Body of pancreas (tissue), 4 donors: ENCODE measurements around the gene TPP1. TPM values are rescaled to one million over a fixed set of nuclear protein-coding genes. Genes with fewer than 3 reads are reported as not detected.

ENCODE experiments used
- ATAC-seq: fragments of 150-250 bp; one replicate; pipeline ENCODE4 v1.9.1; 2016
- DNase-seq, 4 donors: peaks; one replicate each; pipeline ENCODE4 v3.0.0-alpha.2; 2019
- H3K27ac ChIP-seq, 4 donors: fragments of 200-600 bp; sonication (generic); 1 replicate in 3 of 4; 2 replicates in 1 of 4; pipeline versions ENCODE4 v1.5.1 to v1.6.1; 2016 to 2019; ENCODE audit warnings: mild to moderate bottlenecking in 1 of 4, mixed read lengths in 1 of 4, moderate library complexity in 1 of 4
- H3K27me3 ChIP-seq, 2 donors: fragments of 200-600 bp; sonication (generic); one replicate each; pipeline ENCODE4 v1.6.0; 2016; ENCODE audit warnings: mild to moderate bottlenecking in 1 of 2
- H3K36me3 ChIP-seq, 2 donors: fragments of 200-600 bp; sonication (generic); replicated peaks in 1 of 2; 2 replicates each; pipeline ENCODE4 v1.5.1; 2016; ENCODE audit warnings: low read depth in 2 of 2; ENCODE audit not compliant: insufficient read depth in 1 of 2
- H3K4me1 ChIP-seq: fragments of 200-600 bp; sonication (generic); one replicate; pipeline ENCODE4 v1.6.0; 2016
- H3K4me3 ChIP-seq, 2 donors: fragments of 200-600 bp; sonication (generic); 1 replicate in 1 of 2; 2 replicates in 1 of 2; pipeline ENCODE4 v1.5.1; 2016 to 2019
- H3K9me3 ChIP-seq, 3 donors: fragments of 200-600 bp; sonication (generic); 1 replicate in 2 of 3; 2 replicates in 1 of 3; pipeline ENCODE4 v1.5.1; 2016
- POLR2A ChIP-seq, 3 donors: fragments of 450-650 bp; IDR thresholded peaks; one replicate each; pipeline ENCODE4 v1.6.1; 2016; ENCODE audit warnings: antibody characterized with exemption in 3 of 3, mild to moderate bottlenecking in 2 of 3
- WGBS, 2 donors: methylation state at CpG; one replicate each; pipeline ENCODE4 v1.1.5; 2017; 5-methylcytosine and 5-hydroxymethylcytosine counted together
- intact Hi-C: fragments of 100-400 bp; cut with DNase I; formaldehyde crosslinking; loops from one replicate; pipeline ENCODE4 v1.15.1; 2023
- total RNA-seq, 2 donors: library from RNA; depleted of rRNA; stranded (reverse); fragments of >200 nt; gene quantifications; one replicate each; pipeline ENCODE4 v1.1.0, GENCODE V29; 2016
- TF ChIP-seq, protein P1 (sequence below), 7 experiments: fragments of 450-650 bp in 4 of 7; fragments of 200-600 bp in 3 of 7; sonication (generic) in 3 of 7; IDR thresholded peaks; one replicate each; pipeline ENCODE4 v1.5.1; 2016 to 2019; ENCODE audit warnings: antibody characterized with exemption in 7 of 7

Gene TPP1
- total RNA-seq, 2 donors from 2014 or later, result 20.8 TPM

DNA sequence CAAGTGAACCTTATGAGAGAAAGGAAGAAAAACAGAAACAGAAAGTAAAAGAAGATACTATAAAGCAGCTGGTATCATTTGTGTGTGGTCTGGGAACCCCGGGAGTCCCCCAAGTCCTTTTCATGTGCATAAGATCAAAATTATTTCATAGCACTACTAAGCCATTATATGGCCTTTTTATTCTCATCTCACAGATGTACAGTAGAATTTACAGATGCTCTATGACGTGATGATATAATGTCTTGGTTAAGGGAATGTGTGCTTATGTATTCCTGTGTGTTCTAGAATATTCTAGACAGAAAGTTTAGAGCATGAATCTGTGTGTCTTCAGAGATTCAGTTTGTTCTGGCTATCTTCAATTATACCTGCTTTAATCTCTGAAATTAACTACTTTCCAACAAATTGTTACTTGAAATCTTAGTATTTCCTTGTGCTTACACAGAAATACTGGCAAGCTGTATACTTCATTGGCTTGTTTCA lies 8.6 kb upstream of the TPP1 start:
- Histone ChIP-seq H3K9me3 (no peaks in the 10 kb centered on the region), H3K27ac (no peak overlapping the region), H3K4me3 (no peak overlapping the region), H3K27me3 (no peaks in the 10 kb centered on the region), H3K36me3 (no peaks in the 10 kb centered on the region), H3K4me1 (peaks cover 24% of the 10 kb centered on the region)
- DNase-seq, result no peak
- TF ChIP-seq POLR2A (IDR thresholded peaks at IDR 0.05), result no peak
- TF ChIP-seq, protein P1, sequence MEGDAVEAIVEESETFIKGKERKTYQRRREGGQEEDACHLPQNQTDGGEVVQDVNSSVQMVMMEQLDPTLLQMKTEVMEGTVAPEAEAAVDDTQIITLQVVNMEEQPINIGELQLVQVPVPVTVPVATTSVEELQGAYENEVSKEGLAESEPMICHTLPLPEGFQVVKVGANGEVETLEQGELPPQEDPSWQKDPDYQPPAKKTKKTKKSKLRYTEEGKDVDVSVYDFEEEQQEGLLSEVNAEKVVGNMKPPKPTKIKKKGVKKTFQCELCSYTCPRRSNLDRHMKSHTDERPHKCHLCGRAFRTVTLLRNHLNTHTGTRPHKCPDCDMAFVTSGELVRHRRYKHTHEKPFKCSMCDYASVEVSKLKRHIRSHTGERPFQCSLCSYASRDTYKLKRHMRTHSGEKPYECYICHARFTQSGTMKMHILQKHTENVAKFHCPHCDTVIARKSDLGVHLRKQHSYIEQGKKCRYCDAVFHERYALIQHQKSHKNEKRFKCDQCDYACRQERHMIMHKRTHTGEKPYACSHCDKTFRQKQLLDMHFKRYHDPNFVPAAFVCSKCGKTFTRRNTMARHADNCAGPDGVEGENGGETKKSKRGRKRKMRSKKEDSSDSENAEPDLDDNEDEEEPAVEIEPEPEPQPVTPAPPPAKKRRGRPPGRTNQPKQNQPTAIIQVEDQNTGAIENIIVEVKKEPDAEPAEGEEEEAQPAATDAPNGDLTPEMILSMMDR (IDR thresholded peaks at IDR 0.05), result no peak
- intact Hi-C loops, result loop anchor here (10.0 kb wide), 1 partner anchor 47 kb away; no protein-coding TSS in a partner anchor
- WGBS, 2 donors, result 72 to 82% methylated on average over 2 of the region's 2 CpGs
- no peak for ATAC-seq

DNA sequence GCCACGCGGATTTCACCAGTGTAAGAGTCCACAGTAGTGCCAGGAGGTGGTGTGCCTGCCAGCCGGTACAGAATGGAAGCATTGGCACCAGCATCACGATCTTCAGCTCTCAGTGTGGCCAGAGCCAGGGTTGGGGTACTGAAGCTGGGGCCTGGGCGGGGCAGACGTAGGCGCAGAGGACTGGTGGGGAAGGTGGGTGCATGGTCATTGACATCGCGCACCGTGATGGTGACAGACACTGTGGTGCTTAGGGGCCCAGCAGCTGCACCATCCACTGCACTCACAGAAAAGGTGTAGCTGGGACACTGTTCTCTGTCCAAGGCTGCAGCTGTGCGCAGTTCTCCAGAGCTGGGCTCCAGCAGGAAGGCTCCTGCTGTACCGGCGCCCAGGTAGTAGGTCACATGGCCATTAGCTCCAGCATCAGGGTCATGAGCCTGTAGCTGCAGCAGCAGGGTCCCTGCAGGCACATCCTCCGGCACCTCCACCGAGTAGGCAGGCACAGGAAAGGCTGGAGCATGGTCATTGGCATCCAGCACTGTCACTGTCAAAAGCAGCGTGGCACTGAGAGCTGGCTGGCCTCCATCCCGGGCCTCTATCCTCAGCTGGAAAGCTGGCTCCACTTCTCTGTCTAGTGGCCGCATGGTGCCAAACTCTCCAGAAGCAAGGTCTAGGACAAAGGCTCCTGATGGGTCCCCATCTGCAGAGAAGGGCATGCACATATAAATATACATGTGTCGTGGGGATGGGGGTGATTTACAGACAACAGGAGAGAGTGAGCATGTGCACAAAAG lies 7.9 kb upstream of the TPP1 start:
- H3K9me3 ChIP-seq, result no peaks in the 10 kb centered on the region
- H3K4me1 ChIP-seq, result peaks cover 24% of the 10 kb centered on the region
- WGBS, 2 donors, result 80 to 81% methylated on average over 15 to 18 of the region's 19 CpGs
- TF ChIP-seq, protein P1 (IDR thresholded peaks at IDR 0.05), result no peak
- no peak for TF ChIP-seq POLR2A (IDR thresholded peaks at IDR 0.05)
- ATAC-seq, result no peak
- intact Hi-C loops, result loop anchor here (10.0 kb wide), 1 partner anchor 48 kb away; no protein-coding TSS in a partner anchor
- H3K4me3 ChIP-seq, result no peak overlapping the region
- no peaks in the 10 kb centered on the region for H3K27me3 ChIP-seq
- peak in 1 of 4 donors; percentile 10 for DNase-seq
- H3K36me3 ChIP-seq, result no peaks in the 10 kb centered on the region
- no peak overlapping the region for H3K27ac ChIP-seq

DNA sequence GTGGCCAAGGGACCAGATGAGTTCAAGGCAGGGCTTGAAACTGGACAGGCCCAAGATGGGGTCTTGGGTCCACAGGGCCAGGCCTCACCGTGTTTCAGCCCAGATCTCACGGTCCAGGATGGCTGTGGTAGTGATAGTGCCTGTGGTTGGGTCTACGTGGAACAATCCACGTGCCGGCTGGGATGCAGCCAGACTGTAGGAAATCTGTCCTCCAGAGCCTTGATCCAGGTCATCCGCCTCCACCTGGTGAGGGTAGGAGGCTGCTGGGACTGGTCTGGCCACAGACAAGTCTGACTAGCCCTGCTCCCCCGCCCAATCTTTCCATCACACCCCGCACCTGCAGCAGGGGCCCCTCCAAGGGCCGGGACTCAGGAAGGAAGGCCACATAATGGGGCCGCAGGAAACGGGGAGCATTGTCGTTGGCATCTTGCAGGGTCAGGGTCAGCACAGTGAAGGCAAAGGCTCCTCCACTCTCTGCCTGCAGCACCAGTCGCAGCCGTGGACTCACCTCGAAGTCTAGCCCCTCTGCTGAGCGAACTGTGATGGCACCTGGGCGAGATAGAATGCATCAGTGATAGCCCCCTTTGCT lies 6.7 kb upstream of the TPP1 start:
- ATAC-seq (no peak), DNase-seq (peak in 1 of 4 donors; percentile 7)
- Histone ChIP-seq H3K4me3 (no peak overlapping the region), H3K36me3 (no peaks in the 10 kb centered on the region), H3K4me1 (peaks cover 19% of the 10 kb centered on the region), H3K27ac (no peak overlapping the region), H3K9me3 (no peaks in the 10 kb centered on the region), H3K27me3 (no peaks in the 10 kb centered on the region)
- intact Hi-C loops, result loop anchor here (10.0 kb wide), 1 partner anchor 49 kb away; no protein-coding TSS in a partner anchor
- 89 to 95% methylated on average over 17 of the region's 17 CpGs for WGBS, 2 donors
- no peak for TF ChIP-seq POLR2A (IDR thresholded peaks at IDR 0.05)
- TF ChIP-seq, protein P1 (IDR thresholded peaks at IDR 0.05), result no peak

DNA sequence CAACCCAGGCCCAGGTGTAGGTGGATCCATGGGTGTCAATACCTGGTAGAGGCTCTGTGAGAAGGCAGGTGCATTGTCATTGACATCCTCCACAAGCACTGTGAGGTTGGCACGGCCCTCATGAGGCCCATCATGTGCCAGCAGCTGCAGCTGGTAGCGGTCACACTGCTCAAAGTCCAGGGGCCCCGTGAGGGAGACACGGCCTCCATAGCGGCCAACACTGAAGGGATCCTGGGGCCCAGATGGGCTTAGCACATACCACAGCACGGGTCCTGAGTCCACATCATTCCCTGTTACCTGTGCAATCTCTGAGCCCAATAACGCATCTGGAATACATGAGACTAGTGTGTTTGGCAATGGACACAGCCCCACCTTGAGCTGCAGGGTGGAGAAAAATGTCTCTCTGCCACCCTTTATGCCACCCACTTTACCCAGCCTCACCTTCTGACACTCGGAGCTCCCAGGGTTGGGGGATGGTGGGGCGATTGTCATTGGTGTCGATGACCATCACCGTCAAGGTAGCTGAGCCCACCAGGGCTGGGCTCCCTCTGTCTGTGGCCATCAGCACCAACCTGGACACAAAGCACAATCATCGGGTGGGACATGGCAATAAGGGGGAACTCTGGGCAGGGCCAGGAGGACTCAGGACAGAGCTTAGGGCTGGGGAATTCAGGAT lies 6.1 kb upstream of the TPP1 start:
- intact Hi-C loops, result loop anchor here (10.0 kb wide), 1 partner anchor 50 kb away; no protein-coding TSS in a partner anchor
- TF ChIP-seq, protein P1 (IDR thresholded peaks at IDR 0.05), result no peak
- TF ChIP-seq POLR2A (IDR thresholded peaks at IDR 0.05), result no peak
- 62 to 80% methylated on average over 2 to 12 of the region's 12 CpGs for WGBS, 2 donors
- ATAC-seq (no peak), DNase-seq (peak in 2 of 4 donors; percentile 13 to 59)
- Histone ChIP-seq H3K4me1 (peaks cover 12% of the 10 kb centered on the region), H3K4me3 (no peak overlapping the region), H3K36me3 (no peaks in the 10 kb centered on the region), H3K9me3 (no peaks in the 10 kb centered on the region), H3K27me3 (no peaks in the 10 kb centered on the region), H3K27ac (no peak overlapping the region)
